ENCODE results near the gene MALRD1.

DNA sequence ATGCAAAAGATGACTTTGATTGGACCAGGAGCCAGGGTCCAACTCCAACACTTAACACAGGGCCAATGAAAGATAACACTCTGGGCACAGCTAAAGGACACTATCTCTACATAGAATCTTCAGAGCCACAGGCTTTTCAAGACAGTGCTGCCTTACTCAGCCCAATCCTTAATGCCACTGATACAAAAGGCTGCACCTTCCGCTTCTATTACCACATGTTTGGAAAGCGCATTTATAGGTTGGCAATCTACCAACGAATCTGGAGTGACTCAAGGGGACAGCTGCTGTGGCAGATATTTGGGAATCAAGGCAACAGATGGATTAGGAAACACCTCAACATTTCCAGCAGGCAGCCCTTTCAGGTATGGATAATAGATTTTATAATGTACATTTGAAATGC is 160.7 kb downstream of the MALRD1 start:
- no peak for TF ChIP-seq EZH2phosphoT487 (IDR thresholded peaks at IDR 0.05; ENCODE audit: low read depth, severe bottlenecking, unreplicated experiment)
- TF ChIP-seq, protein P1, sequence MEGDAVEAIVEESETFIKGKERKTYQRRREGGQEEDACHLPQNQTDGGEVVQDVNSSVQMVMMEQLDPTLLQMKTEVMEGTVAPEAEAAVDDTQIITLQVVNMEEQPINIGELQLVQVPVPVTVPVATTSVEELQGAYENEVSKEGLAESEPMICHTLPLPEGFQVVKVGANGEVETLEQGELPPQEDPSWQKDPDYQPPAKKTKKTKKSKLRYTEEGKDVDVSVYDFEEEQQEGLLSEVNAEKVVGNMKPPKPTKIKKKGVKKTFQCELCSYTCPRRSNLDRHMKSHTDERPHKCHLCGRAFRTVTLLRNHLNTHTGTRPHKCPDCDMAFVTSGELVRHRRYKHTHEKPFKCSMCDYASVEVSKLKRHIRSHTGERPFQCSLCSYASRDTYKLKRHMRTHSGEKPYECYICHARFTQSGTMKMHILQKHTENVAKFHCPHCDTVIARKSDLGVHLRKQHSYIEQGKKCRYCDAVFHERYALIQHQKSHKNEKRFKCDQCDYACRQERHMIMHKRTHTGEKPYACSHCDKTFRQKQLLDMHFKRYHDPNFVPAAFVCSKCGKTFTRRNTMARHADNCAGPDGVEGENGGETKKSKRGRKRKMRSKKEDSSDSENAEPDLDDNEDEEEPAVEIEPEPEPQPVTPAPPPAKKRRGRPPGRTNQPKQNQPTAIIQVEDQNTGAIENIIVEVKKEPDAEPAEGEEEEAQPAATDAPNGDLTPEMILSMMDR (IDR thresholded peaks at IDR 0.05; ENCODE audit: poor library complexity), result no peak
